ENCODE results near the gene BICD1. TPM values are rescaled to one million over a fixed set of nuclear protein-coding genes. Genes with fewer than 3 reads are reported as not detected.
"Not testable (repeated sequence)": the region's sequence is repeated elsewhere in the genome, so short reads cannot be mapped to it uniquely, and the experiment has no call there.

BICD1 gene
- polyA plus RNA-seq, 6 donors from 2014 or later, result 2.9 to 20.6 (median 13.1) TPM

DNA sequence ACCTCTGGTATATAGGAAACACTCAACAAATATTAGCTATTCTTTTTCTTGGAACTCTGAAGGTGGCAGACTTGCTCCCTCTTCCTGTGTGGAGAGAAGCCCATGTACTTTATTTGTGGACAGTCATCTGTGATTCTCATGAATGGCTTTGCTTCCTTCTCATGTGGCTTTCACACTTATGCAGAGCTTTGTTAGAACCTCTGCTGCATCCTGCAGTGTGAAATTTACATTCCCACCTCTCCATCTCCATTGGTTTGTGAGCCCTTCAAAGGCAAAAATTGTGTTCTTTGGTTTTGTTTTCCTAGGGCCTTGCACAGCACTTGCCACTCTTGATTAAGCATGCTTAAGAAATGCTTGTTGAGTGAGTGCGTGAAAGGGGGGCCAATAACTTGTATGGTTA lies 51.9 kb downstream of the BICD1 start:
- ATAC-seq (ENCODE audit: low read depth in 2 of 2) (no peak), DNase-seq (no peak)
- H3K27me3 Mint-ChIP-seq, result no peaks in the 10 kb centered on the region
- H3K9me3 Mint-ChIP-seq, result no peaks in the 10 kb centered on the region
- peaks cover 0 to 5% (median under 1%) of the 10 kb centered on the region in 3 donors for H3K4me1 Mint-ChIP-seq
- no peaks in the 10 kb centered on the region for H3K36me3 Mint-ChIP-seq
- no peak overlapping the region for H3K4me3 Mint-ChIP-seq
- no peak overlapping the region for H3K27ac Mint-ChIP-seq

- Mint-ChIP-seq H3K36me3 (no peaks in the 10 kb centered on the region), H3K27me3 (no peaks in the 10 kb centered on the region), H3K4me1 (peaks cover 0 to 3% (median 2%) of the 10 kb centered on the region in 3 donors), H3K9me3 (no peaks in the 10 kb centered on the region), H3K27ac (no peak overlapping the region), H3K4me3 (no peak overlapping the region)
- no peak for DNase-seq
- no peak for ATAC-seq (ENCODE audit: low read depth in 2 of 2)
Observed at GRCh38 chr12:32159381-32159780, 52.7 kb downstream of the BICD1 start.

GRCh38 chr12:32159925-32160324 lies 53.3 kb downstream of the BICD1 start:
- Mint-ChIP-seq H3K4me3 (no peak overlapping the region), H3K4me1 (peaks cover 0 to 2% (median 2%) of the 10 kb centered on the region in 3 donors), H3K9me3 (peaks cover 0 to 2% (median 0%) of the 10 kb centered on the region in 7 donors), H3K27ac (peak overlapping the region in 2 of 6 donors; percentile 20 to 62), H3K36me3 (peaks cover 3 to 4% of the 10 kb centered on the region in 2 donors), H3K27me3 (no peaks in the 10 kb centered on the region)
- ATAC-seq (ENCODE audit: low read depth in 2 of 2), result no peak
- DNase-seq, result no peak

DNA sequence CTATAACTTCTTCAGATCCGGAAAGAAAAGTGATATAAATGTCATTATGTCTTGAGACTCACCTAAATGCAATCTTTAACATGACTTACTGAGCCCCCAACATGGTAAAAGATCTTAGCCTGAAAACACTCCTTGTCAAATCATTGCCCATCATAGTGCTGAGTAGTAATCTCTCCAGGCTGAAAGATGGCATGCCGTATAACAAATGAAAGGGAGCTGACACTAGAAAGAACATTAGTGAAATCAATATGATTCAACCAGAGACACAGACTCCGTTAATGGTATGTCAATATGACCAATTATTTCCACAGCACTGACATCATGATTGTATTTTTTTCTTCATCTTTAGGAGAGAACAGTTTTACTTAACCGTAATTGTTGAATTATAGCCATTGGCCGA lies 54.4 kb downstream of the BICD1 start:
- H3K9me3 Mint-ChIP-seq, result peaks cover 0 to 4% (median 0%) of the 10 kb centered on the region in 7 donors
- H3K27me3 Mint-ChIP-seq, result no peaks in the 10 kb centered on the region
- H3K4me1 Mint-ChIP-seq, result peaks cover 0 to 4% (median 2%) of the 10 kb centered on the region in 3 donors
- DNase-seq (no peak), ATAC-seq (ENCODE audit: low read depth in 2 of 2) (no peak)
- H3K27ac Mint-ChIP-seq, result no peak overlapping the region
- no peak overlapping the region for H3K4me3 Mint-ChIP-seq
- H3K36me3 Mint-ChIP-seq, result peaks cover 5 to 8% of the 10 kb centered on the region in 2 donors

- peaks cover 0 to 4% (median 0%) of the 10 kb centered on the region in 7 donors for H3K9me3 Mint-ChIP-seq
- peaks cover 0 to 4% (median 2%) of the 10 kb centered on the region in 3 donors for H3K4me1 Mint-ChIP-seq
- no peak overlapping the region for H3K4me3 Mint-ChIP-seq
- no peak for ATAC-seq (ENCODE audit: low read depth in 2 of 2)
- peaks cover 5 to 8% of the 10 kb centered on the region in 2 donors for H3K36me3 Mint-ChIP-seq
- no peak for DNase-seq
- H3K27me3 Mint-ChIP-seq, result no peaks in the 10 kb centered on the region
- H3K27ac Mint-ChIP-seq, result peak overlapping the region in 1 of 6 donors; percentile 90
Observed at GRCh38 chr12:32163596-32163995, 56.9 kb downstream of the BICD1 start.

GRCh38 chr12:32166510-32166909 lies 59.9 kb downstream of the BICD1 start:
- ATAC-seq (ENCODE audit: low read depth in 2 of 2) (no peak), DNase-seq (no peak)
- H3K36me3 Mint-ChIP-seq, result peaks cover 5 to 8% of the 10 kb centered on the region in 2 donors

GRCh38 chr12:32170437-32170998 lies 63.9 kb downstream of the BICD1 start:
- DNase-seq, result no peak
- no peaks in the 10 kb centered on the region for H3K9me3 Mint-ChIP-seq
- H3K4me1 Mint-ChIP-seq, result peaks cover 0 to 6% (median 4%) of the 10 kb centered on the region in 3 donors
- H3K27ac Mint-ChIP-seq, result peak overlapping the region in 1 of 6 donors; percentile 4
- no peak for ATAC-seq (ENCODE audit: low read depth in 2 of 2)
- H3K4me3 Mint-ChIP-seq, result no peak overlapping the region
- H3K36me3 Mint-ChIP-seq, result no peaks in the 10 kb centered on the region
- no peaks in the 10 kb centered on the region for H3K27me3 Mint-ChIP-seq

More at GRCh38 chr12:32166510-32166909, 59.9 kb downstream of the BICD1 start:
- peak overlapping the region in 1 of 6 donors; percentile 59 for H3K27ac Mint-ChIP-seq
- no peak overlapping the region for H3K4me3 Mint-ChIP-seq
- no peaks in the 10 kb centered on the region for H3K27me3 Mint-ChIP-seq
- H3K9me3 Mint-ChIP-seq, result peaks cover 0 to 4% (median 0%) of the 10 kb centered on the region in 7 donors
- H3K4me1 Mint-ChIP-seq, result peaks cover 0 to 8% (median 4%) of the 10 kb centered on the region in 3 donors

GRCh38 chr12:32171211-32171610 lies 64.6 kb downstream of the BICD1 start:
- no peak for ATAC-seq (ENCODE audit: low read depth in 2 of 2)
- Mint-ChIP-seq H3K36me3 (peaks cover 0 to 6% of the 10 kb centered on the region in 2 donors), H3K27ac (peak overlapping the region in 1 of 6 donors; percentile 41), H3K27me3 (no peaks in the 10 kb centered on the region), H3K4me1 (peaks cover 3 to 6% (median 4%) of the 10 kb centered on the region in 3 donors), H3K9me3 (no peaks in the 10 kb centered on the region), H3K4me3 (no peak overlapping the region)
- DNase-seq, result no peak

GRCh38 chr12:32176606-32177005 lies 70.0 kb downstream of the BICD1 start:
- DNase-seq (no peak), ATAC-seq (ENCODE audit: low read depth in 2 of 2) (no peak)
- H3K4me3 Mint-ChIP-seq, result no peak overlapping the region
- H3K36me3 Mint-ChIP-seq, result peaks cover 0 to 8% of the 10 kb centered on the region in 2 donors
- peaks cover 0 to 11% (median 9%) of the 10 kb centered on the region in 3 donors for H3K4me1 Mint-ChIP-seq
- no peaks in the 10 kb centered on the region for H3K9me3 Mint-ChIP-seq
- no peaks in the 10 kb centered on the region for H3K27me3 Mint-ChIP-seq
- H3K27ac Mint-ChIP-seq, result peak overlapping the region in 1 of 6 donors; percentile 15

DNA sequence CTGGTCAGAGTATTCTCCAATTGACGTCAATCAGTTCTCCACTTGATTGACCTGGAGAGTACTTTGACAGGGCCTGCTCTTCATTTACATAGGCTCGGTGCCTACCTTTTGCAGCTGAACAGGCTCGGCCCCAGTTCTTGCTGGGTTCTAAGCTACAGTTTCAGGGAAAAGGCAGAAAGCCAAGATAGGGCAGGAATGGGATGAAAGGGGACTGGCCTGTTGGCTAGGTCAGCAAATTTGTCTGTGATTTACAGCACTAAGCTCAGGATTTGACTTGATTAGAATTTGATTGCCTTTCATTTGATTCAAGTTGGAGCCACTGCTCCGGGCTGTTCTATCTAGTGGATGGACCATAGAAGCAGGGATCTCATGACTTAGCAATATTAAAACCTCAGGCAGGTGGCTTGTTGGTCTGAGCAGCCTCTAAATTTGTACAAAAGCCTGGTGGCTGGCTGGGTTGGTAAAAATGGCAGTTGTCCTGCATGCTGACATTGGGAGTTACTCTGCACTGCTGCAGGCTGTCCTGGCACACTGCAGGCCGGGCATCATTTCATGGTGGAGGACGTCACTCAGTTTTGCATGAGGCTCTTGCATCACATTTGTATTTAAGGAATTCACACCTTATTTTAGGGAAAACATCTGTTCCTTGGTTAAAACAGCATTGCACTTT lies 71.8 kb downstream of the BICD1 start:
- Mint-ChIP-seq H3K27ac (no peak overlapping the region), H3K4me3 (no peak overlapping the region), H3K4me1 (peaks cover 0 to 9% (median 7%) of the 10 kb centered on the region in 3 donors), H3K36me3 (peaks cover 0 to 8% of the 10 kb centered on the region in 2 donors), H3K9me3 (no peaks in the 10 kb centered on the region), H3K27me3 (no peaks in the 10 kb centered on the region)
- no peak for DNase-seq
- ATAC-seq (ENCODE audit: low read depth in 2 of 2), result no peak

DNA sequence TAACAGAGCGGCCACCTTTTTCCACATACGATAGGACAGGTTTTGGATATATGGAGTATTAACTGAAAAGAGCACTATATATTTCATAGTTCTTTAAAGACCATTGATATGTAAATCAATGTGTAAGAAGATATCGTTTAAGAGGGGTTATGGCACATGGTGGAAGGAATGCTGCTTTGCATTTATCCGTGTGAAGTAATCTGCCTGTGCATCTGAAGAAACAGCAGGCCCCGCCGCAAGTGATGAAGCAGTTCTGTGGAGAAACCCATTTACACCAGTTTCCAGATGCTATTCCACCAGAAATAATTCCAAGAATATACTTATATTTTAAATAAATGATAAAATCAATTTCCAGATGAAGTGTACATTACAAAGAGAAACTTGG lies 72.4 kb downstream of the BICD1 start:
- DNase-seq (no peak), ATAC-seq (ENCODE audit: low read depth in 2 of 2) (no peak)
- Mint-ChIP-seq H3K4me1 (peaks cover 0 to 9% (median 7%) of the 10 kb centered on the region in 3 donors), H3K36me3 (peaks cover 0 to 8% of the 10 kb centered on the region in 2 donors), H3K27ac (no peak overlapping the region), H3K27me3 (no peaks in the 10 kb centered on the region), H3K9me3 (no peaks in the 10 kb centered on the region), H3K4me3 (no peak overlapping the region)

DNA sequence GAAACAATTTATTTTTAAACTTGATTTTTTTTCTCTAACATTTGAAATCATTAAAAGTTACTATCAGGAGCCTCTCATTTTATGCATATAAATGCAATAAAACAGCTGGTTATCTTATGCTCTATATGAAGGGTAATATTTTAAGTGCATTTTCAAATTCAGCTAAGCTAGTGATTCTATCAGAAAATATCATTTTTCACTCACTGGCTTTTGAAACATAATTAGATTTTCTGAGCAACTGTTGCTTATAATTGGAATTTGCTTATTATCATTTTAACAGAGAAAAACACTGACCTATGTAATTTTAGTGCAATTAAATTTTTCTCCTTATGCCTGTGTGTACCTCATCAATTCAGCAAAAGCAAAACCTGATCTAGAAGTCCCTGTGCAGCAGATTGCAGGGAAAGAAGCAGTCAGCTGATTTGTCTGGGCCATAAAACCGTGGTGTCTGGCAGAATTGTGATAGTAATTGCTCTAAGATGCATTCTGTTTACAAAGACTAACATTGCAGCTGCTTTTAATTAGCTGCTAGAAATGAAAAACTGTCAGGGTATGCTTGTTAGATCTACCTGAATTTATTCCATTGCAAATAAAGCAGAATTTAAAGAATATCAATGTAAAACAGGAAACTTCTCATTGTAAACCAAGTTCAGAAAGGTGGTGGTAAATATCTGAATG lies 75.0 kb downstream of the BICD1 start:
- DNase-seq (no peak), ATAC-seq (ENCODE audit: low read depth in 2 of 2) (no peak)
- Mint-ChIP-seq H3K36me3 (peaks cover 0 to 5% of the 10 kb centered on the region in 2 donors), H3K4me1 (peaks cover 2 to 5% (median 3%) of the 10 kb centered on the region in 3 donors), H3K27ac (no peak overlapping the region), H3K27me3 (no peaks in the 10 kb centered on the region), H3K4me3 (no peak overlapping the region), H3K9me3 (no peaks in the 10 kb centered on the region)

DNA sequence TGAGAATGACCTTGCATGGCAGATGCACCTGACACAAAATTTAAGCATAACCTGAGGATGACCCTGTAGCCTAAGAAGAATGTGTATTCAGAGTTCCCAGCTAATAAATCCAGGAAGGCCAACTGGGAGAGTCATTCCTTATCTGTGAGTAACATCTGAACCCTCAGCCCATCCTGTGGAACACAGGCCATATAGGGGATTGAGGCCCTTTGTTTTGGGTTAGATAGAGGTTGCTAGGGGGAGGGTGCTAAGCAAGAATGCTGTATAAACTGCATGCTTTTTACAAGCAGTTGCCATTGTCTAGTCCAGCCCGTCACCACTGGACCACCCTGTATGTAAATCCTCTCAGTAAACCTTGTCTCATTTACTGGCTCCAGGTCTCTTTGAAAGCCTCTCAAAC lies 77.0 kb downstream of the BICD1 start:
- no peaks in the 10 kb centered on the region for H3K27me3 Mint-ChIP-seq
- DNase-seq, result no peak
- peaks cover 0 to 5% of the 10 kb centered on the region in 2 donors for H3K36me3 Mint-ChIP-seq
- no peaks in the 10 kb centered on the region for H3K9me3 Mint-ChIP-seq
- no peak overlapping the region for H3K4me3 Mint-ChIP-seq
- H3K27ac Mint-ChIP-seq, result no peak overlapping the region
- H3K4me1 Mint-ChIP-seq, result peaks cover 0 to 3% (median 0%) of the 10 kb centered on the region in 3 donors
- ATAC-seq (ENCODE audit: low read depth in 2 of 2), result no peak

DNA sequence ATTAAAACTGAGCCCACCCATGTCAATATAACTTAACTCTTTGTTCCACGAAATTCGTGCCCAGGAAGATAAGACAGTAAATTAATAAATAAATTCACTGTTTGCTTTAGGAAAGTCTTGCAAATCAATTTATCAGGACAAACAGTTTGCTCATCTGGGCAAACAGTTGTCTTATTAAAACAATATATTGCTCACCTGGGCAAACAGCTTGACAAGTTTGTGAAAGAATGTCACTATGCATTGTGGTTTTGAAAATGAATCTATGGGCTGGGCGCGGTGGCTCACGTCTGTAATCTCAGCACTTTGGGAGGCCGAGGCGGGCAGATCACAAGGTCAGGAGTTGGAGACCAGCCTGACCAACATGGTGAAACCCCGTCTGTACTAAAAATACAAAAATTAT lies 80.5 kb downstream of the BICD1 start:
- DNase-seq; H3K27me3 Mint-ChIP-seq; H3K36me3 Mint-ChIP-seq; H3K9me3 Mint-ChIP-seq; H3K4me3 Mint-ChIP-seq; H3K27ac Mint-ChIP-seq; H3K4me1 Mint-ChIP-seq; ATAC-seq (ENCODE audit: low read depth in 2 of 2): not testable (repeated sequence)
